HFFc6 (cell line): ENCODE data around the gene NEU4. TPM values are rescaled to one million over a fixed set of nuclear protein-coding genes. Genes with fewer than 3 reads are reported as not detected.

ENCODE experiments used
- DNase-seq: peaks from one replicate; pipeline ENCODE4 v3.0.0-alpha.2; 2018
- H3K27ac Mint-ChIP-seq: 2 replicates; pipeline ENCODE4 v1.8.0; 2020; ENCODE audit warnings: mild to moderate bottlenecking, mixed read lengths
- H3K27me3 Mint-ChIP-seq: 2 replicates; pipeline ENCODE4 v1.8.0; 2021; ENCODE audit warnings: mild to moderate bottlenecking, moderate library complexity, mixed read lengths; ENCODE audit not compliant: insufficient read depth
- H3K36me3 Mint-ChIP-seq: 2 replicates; pipeline ENCODE4 v1.8.0; 2021; ENCODE audit warnings: low read depth, mixed read lengths
- H3K4me1 Mint-ChIP-seq: 2 replicates; pipeline ENCODE4 v1.8.0; 2020; ENCODE audit warnings: low read depth, mixed read lengths
- H3K4me3 Mint-ChIP-seq: 2 replicates; pipeline ENCODE4 v1.8.0; 2020; ENCODE audit warnings: mild to moderate bottlenecking, moderate library complexity, mixed read lengths
- H3K9me3 Mint-ChIP-seq: 2 replicates; pipeline ENCODE4 v1.8.0; 2020; ENCODE audit warnings: mild to moderate bottlenecking, mixed read lengths
- total RNA-seq, 6 experiments: library from RNA; stranded (reverse); fragmentation: NEBNext Ultra II Directional; extraction: Animal tissue kit (Norgen Biotek cat#: 25700); gene quantifications; 2 replicates in 1 of 6; 3 replicates in 5 of 6; pipeline ENCODE4 v1.2.3, GENCODE V29; 2021
- TF ChIP-seq, protein P1 (sequence below): fragments of 200-600 bp; sonication (generic); IDR thresholded peaks from 2 replicates; pipeline ENCODE4 v1.5.0; 2021; ENCODE audit warnings: antibody characterized with exemption, mild to moderate bottlenecking

NEU4 gene
- total RNA-seq, 6 experiments from 2014 or later = 0.08 TPM; not detected in 5

GRCh38 chr2:241846406-241846805, 37.4 kb downstream of the NEU4 start:
- H3K9me3 Mint-ChIP-seq = no peaks in the 10 kb centered on the region
- TF ChIP-seq, protein P1, sequence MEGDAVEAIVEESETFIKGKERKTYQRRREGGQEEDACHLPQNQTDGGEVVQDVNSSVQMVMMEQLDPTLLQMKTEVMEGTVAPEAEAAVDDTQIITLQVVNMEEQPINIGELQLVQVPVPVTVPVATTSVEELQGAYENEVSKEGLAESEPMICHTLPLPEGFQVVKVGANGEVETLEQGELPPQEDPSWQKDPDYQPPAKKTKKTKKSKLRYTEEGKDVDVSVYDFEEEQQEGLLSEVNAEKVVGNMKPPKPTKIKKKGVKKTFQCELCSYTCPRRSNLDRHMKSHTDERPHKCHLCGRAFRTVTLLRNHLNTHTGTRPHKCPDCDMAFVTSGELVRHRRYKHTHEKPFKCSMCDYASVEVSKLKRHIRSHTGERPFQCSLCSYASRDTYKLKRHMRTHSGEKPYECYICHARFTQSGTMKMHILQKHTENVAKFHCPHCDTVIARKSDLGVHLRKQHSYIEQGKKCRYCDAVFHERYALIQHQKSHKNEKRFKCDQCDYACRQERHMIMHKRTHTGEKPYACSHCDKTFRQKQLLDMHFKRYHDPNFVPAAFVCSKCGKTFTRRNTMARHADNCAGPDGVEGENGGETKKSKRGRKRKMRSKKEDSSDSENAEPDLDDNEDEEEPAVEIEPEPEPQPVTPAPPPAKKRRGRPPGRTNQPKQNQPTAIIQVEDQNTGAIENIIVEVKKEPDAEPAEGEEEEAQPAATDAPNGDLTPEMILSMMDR = no peak
- H3K27me3 Mint-ChIP-seq = peaks cover 21% of the 10 kb centered on the region
- no peak overlapping the region for H3K4me3 Mint-ChIP-seq
- DNase-seq = no peak
- no peak overlapping the region for H3K27ac Mint-ChIP-seq
- no peaks in the 10 kb centered on the region for H3K36me3 Mint-ChIP-seq
- H3K4me1 Mint-ChIP-seq = no peaks in the 10 kb centered on the region

- Mint-ChIP-seq H3K4me3 (no peak overlapping the region), H3K4me1 (no peaks in the 10 kb centered on the region), H3K36me3 (no peaks in the 10 kb centered on the region), H3K27me3 (peaks cover 14% of the 10 kb centered on the region), H3K27ac (no peak overlapping the region), H3K9me3 (no peaks in the 10 kb centered on the region)
- TF ChIP-seq, protein P1 = no peak
- no peak for DNase-seq
These were observed 40.0 kb downstream of the NEU4 start for GRCh38 chr2:241848761-241849615.

- no peak for DNase-seq
- Mint-ChIP-seq H3K27me3 (peaks cover 14% of the 10 kb centered on the region), H3K4me1 (no peaks in the 10 kb centered on the region), H3K36me3 (no peaks in the 10 kb centered on the region), H3K4me3 (no peak overlapping the region), H3K9me3 (no peaks in the 10 kb centered on the region), H3K27ac (no peak overlapping the region)
- TF ChIP-seq, protein P1 = no peak
These were observed 40.9 kb downstream of the NEU4 start for GRCh38 chr2:241849616-241850543.

DNA sequence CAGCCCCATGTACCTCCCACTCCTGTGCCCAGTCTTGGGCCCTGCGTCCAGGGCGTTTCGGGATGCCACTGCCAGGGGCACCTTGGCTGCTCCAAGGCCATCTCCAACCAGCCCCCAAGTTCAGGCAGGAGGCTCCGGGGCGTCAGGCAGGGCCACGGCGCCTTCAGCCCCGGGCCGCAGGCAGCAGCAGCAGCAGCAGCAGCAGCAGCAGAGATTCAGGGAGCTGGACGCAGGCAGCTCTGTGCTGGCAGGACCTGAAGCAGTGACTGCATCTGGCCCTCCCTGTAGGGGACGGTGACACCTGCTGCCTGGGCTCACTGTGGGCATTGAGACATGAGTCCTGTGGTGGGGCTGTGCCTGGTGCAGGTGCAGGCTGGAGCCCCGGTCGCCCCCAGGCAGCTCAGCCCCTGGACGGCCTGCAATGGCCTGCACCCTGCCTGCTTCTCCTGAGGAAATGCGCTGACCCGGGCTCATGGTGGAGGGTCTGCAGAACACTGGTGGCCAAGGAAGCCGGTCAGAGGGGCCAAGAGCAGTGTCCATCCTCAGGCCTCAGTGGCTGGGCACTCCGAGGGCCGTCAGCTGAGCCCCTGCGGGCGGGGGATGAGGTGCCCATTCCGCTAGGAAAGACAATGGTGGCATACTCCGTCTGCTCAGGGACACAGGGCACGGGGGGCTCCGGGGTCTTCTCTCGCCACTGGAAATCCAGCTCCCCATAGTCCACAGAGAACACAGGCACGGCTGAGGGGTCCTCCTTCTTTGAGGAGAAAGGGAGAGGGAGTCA, 41.7 kb downstream of the NEU4 start:
- H3K36me3 Mint-ChIP-seq = no peaks in the 10 kb centered on the region
- H3K27ac Mint-ChIP-seq = no peak overlapping the region
- peaks cover 14% of the 10 kb centered on the region for H3K27me3 Mint-ChIP-seq
- no peak for DNase-seq
- TF ChIP-seq, protein P1 = no peak
- no peaks in the 10 kb centered on the region for H3K9me3 Mint-ChIP-seq
- no peaks in the 10 kb centered on the region for H3K4me1 Mint-ChIP-seq
- H3K4me3 Mint-ChIP-seq = no peak overlapping the region
